ENCODE results near the gene STARD7. TPM values are rescaled to one million over a fixed set of nuclear protein-coding genes. Genes with fewer than 3 reads are reported as not detected.

The STARD7 gene
- total RNA-seq, 1 experiment from 2014 or later: 105 TPM

- no peak overlapping the region for H3K27ac Mint-ChIP-seq (ENCODE audit: low read depth, unreplicated experiment)
- CTCF ChIA-PET: interaction anchor here (4.1 kb wide), 1 partner anchor 17 kb away, joined by 23 read pairs; no protein-coding TSS in a partner anchor
- POLR2A ChIA-PET: no interaction called here
- intact Hi-C loops (cut with micrococcal nuclease): no loop called here
- no peaks in the 10 kb centered on the region for H3K27me3 Mint-ChIP-seq (ENCODE audit: insufficient read depth, unreplicated experiment)
- H3K4me1 Mint-ChIP-seq (ENCODE audit: insufficient read depth, unreplicated experiment): no peaks in the 10 kb centered on the region
- no peak for DNase-seq (ENCODE audit: unreplicated experiment)
- TF ChIP-seq, protein P1, sequence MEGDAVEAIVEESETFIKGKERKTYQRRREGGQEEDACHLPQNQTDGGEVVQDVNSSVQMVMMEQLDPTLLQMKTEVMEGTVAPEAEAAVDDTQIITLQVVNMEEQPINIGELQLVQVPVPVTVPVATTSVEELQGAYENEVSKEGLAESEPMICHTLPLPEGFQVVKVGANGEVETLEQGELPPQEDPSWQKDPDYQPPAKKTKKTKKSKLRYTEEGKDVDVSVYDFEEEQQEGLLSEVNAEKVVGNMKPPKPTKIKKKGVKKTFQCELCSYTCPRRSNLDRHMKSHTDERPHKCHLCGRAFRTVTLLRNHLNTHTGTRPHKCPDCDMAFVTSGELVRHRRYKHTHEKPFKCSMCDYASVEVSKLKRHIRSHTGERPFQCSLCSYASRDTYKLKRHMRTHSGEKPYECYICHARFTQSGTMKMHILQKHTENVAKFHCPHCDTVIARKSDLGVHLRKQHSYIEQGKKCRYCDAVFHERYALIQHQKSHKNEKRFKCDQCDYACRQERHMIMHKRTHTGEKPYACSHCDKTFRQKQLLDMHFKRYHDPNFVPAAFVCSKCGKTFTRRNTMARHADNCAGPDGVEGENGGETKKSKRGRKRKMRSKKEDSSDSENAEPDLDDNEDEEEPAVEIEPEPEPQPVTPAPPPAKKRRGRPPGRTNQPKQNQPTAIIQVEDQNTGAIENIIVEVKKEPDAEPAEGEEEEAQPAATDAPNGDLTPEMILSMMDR (IDR thresholded peaks at IDR 0.05; ENCODE audit: unreplicated experiment): no peak
- no peaks in the 10 kb centered on the region for H3K9me3 Mint-ChIP-seq (ENCODE audit: unreplicated experiment)
- no peak overlapping the region for H3K4me3 Mint-ChIP-seq (ENCODE audit: unreplicated experiment)
- H3K36me3 Mint-ChIP-seq (ENCODE audit: insufficient read depth, unreplicated experiment): peaks cover 85% of the 10 kb centered on the region
- BruUV-seq (replicated peaks): no TSS peak
Observed at GRCh38 chr2:96191937-96192670, 16.5 kb downstream of the STARD7 start.

DNA sequence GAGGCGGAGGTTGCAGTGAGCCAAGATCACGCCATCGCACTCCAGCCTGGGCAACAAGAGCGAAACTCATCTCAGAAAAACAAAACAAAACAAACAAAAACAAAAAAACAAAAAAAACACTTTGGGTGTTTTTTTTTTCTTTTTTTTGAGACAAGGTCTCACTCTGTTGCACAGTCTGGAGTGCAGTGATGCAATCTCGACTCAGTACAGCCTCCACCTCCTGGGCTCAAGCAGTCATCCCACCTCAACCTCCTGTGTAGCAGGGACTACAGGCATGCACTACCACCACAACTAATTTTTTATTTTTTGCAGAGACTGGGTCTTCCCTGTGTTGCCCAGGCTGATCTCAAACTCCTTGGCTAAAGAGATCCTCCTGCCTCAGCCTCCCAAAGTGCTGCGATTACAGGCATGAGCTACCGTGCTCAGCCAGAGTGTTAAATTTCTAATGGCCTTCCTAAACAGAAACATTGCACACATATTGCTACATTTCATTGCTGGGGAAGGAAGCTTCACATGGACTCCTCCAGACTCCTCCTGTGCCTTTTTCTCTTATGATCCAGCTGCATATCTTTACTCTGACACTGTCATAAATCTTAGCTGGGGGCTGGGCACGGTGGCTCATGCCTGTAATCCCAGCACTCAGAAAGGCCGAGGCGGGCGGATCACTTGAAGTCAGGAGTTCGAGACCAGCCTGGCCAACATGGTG is 19.7 kb downstream of the STARD7 start:
- TF ChIP-seq, protein P1 (IDR thresholded peaks at IDR 0.05; ENCODE audit: unreplicated experiment): no peak
- POLR2A ChIA-PET: no interaction called here
- Mint-ChIP-seq H3K9me3 (ENCODE audit: unreplicated experiment) (no peaks in the 10 kb centered on the region), H3K27me3 (ENCODE audit: insufficient read depth, unreplicated experiment) (no peaks in the 10 kb centered on the region), H3K4me3 (ENCODE audit: unreplicated experiment) (no peak overlapping the region), H3K36me3 (ENCODE audit: insufficient read depth, unreplicated experiment) (peaks cover 100% of the 10 kb centered on the region), H3K4me1 (ENCODE audit: insufficient read depth, unreplicated experiment) (no peaks in the 10 kb centered on the region), H3K27ac (ENCODE audit: low read depth, unreplicated experiment) (no peak overlapping the region)
- CTCF ChIA-PET: interaction anchor here (0.6 to 4.1 kb wide), 5 partner anchors 14 to 322 kb away, joined by 3 to 23 read pairs (median 5); no protein-coding TSS in a partner anchor
- intact Hi-C loops (cut with micrococcal nuclease): no loop called here
- no peak for DNase-seq (ENCODE audit: unreplicated experiment)
- BruUV-seq (replicated peaks): no TSS peak

GRCh38 chr2:96186562-96186961 is 22.1 kb downstream of the STARD7 start:
- H3K27me3 Mint-ChIP-seq (ENCODE audit: insufficient read depth, unreplicated experiment): no peaks in the 10 kb centered on the region
- no peak for DNase-seq (ENCODE audit: unreplicated experiment)
- H3K36me3 Mint-ChIP-seq (ENCODE audit: insufficient read depth, unreplicated experiment): peaks cover 81% of the 10 kb centered on the region
- TF ChIP-seq, protein P1 (IDR thresholded peaks at IDR 0.05; ENCODE audit: unreplicated experiment): no peak
- POLR2A ChIA-PET: interaction anchor here (1.1 kb wide), 1 partner anchor 22 kb away, joined by 3 read pairs; the partner anchor contains the start of gene STARD7
- no peak overlapping the region for H3K27ac Mint-ChIP-seq (ENCODE audit: low read depth, unreplicated experiment)
- H3K4me1 Mint-ChIP-seq (ENCODE audit: insufficient read depth, unreplicated experiment): peaks cover 5% of the 10 kb centered on the region
- peaks cover 7% of the 10 kb centered on the region for H3K9me3 Mint-ChIP-seq (ENCODE audit: unreplicated experiment)
- no peak overlapping the region for H3K4me3 Mint-ChIP-seq (ENCODE audit: unreplicated experiment)
- CTCF ChIA-PET: interaction anchor here (0.6 to 3.2 kb wide), 2 partner anchors 12 to 81 kb away, joined by 4 to 14 read pairs; no protein-coding TSS in a partner anchor
- intact Hi-C loops (cut with micrococcal nuclease): no loop called here
- no TSS peak for BruUV-seq (replicated peaks)

DNA sequence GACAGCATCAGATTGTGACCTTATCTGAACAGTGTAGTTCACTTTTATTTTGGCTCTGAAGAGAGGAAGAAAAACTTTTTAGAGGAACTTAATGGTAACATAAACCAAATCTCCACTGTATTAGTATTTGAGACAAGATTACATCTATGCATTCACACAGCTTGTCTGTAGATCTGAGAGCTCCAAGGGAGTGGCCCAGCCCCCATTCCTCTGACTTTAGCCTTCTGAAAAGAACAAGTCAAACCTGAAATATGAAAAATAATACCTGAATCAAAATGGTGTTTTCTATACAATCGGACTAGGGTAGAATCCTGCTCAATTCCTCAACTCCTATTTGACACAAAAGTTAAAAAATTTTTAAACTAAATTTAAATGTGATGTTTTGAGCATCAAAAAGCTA is 23.1 kb downstream of the STARD7 start:
- intact Hi-C loops (cut with micrococcal nuclease): no loop called here
- TF ChIP-seq, protein P1 (IDR thresholded peaks at IDR 0.05; ENCODE audit: unreplicated experiment): no peak
- Mint-ChIP-seq H3K4me1 (ENCODE audit: insufficient read depth, unreplicated experiment) (peaks cover 5% of the 10 kb centered on the region), H3K36me3 (ENCODE audit: insufficient read depth, unreplicated experiment) (peaks cover 70% of the 10 kb centered on the region), H3K4me3 (ENCODE audit: unreplicated experiment) (no peak overlapping the region), H3K9me3 (ENCODE audit: unreplicated experiment) (peaks cover 7% of the 10 kb centered on the region), H3K27me3 (ENCODE audit: insufficient read depth, unreplicated experiment) (no peaks in the 10 kb centered on the region), H3K27ac (ENCODE audit: low read depth, unreplicated experiment) (no peak overlapping the region)
- DNase-seq (ENCODE audit: unreplicated experiment): no peak
- BruUV-seq (replicated peaks): no TSS peak
- CTCF ChIA-PET: interaction anchor here (0.7 to 3.2 kb wide), 2 partner anchors 11 to 15 kb away, joined by 3 to 14 read pairs; no protein-coding TSS in a partner anchor
- POLR2A ChIA-PET: interaction anchor here (0.7 to 1.2 kb wide), 2 partner anchors 17 to 22 kb away, joined by 3 read pairs; no protein-coding TSS in a partner anchor
